ENCODE measurements around the gene RAB42. TPM values are rescaled to one million over a fixed set of nuclear protein-coding genes. Genes with fewer than 3 reads are reported as not detected.

RAB42 gene, protein sequence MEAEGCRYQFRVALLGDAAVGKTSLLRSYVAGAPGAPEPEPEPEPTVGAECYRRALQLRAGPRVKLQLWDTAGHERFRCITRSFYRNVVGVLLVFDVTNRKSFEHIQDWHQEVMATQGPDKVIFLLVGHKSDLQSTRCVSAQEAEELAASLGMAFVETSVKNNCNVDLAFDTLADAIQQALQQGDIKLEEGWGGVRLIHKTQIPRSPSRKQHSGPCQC
- total RNA-seq (not detected), polyA plus RNA-seq (not detected), total RNA-seq (0 reads per million in 6 experiments)

- no peak for DNase-seq
- no peaks in the 10 kb centered on the region for H3K9me3 Mint-ChIP-seq
- ATAC-seq, result peak; percentile 66 to 69
- H3K4me3 Mint-ChIP-seq, result peak within 1 kb of the TSS; percentile 77 to 88 (median 84)
- POLR2A ChIA-PET, result interaction anchor here (4.5 kb wide), 1 partner anchor 11 kb away, joined by 33 read pairs; no protein-coding TSS in a partner anchor
- peaks cover 3 to 15% (median 8%) of the 10 kb centered on the region in 4 donors for H3K4me1 Mint-ChIP-seq
- peak within 1 kb of the TSS in 4 of 10 donors; percentile 19 to 82 (median 42) for H3K27ac Mint-ChIP-seq
- peaks cover 0 to 11% (median 3%) of the 10 kb centered on the region in 5 donors for H3K27me3 Mint-ChIP-seq
- H3K36me3 Mint-ChIP-seq, result peaks cover 0 to 3% (median 0%) of the 10 kb centered on the region in 3 donors
Observed at GRCh38 chr1:28591708-28592320, at the start of gene RAB42. Gene RAB42 (plus strand): TSS chr1:28592265. CDS start chr1:28592512, 247 bp downstream.

- Mint-ChIP-seq H3K27ac (no peak overlapping the region), H3K4me3 (no peak overlapping the region), H3K9me3 (no peaks in the 10 kb centered on the region), H3K4me1 (no peaks in the 10 kb centered on the region), H3K27me3 (no peaks in the 10 kb centered on the region), H3K36me3 (no peaks in the 10 kb centered on the region)
- no peak for ATAC-seq
- POLR2A ChIA-PET, result interaction anchor here (0.6 to 0.7 kb wide), 3 partner anchors 29 to 561 kb away, joined by 3 to 6 read pairs (median 4); no protein-coding TSS in a partner anchor
- DNase-seq, result no peak
Observed at GRCh38 chr1:28545246-28545628, 46.8 kb upstream of the RAB42 start.

- H3K4me1 Mint-ChIP-seq, result peaks cover 4 to 10% (median 8%) of the 10 kb centered on the region in 4 donors
- no peaks in the 10 kb centered on the region for H3K36me3 Mint-ChIP-seq
- no peaks in the 10 kb centered on the region for H3K27me3 Mint-ChIP-seq
- no peak overlapping the region for H3K27ac Mint-ChIP-seq
- POLR2A ChIA-PET, result interaction anchor here (1.1 to 1.7 kb wide), 2 partner anchors 33 to 41 kb away, joined by 7 to 10 read pairs; no protein-coding TSS in a partner anchor
- ATAC-seq (no peak), DNase-seq (no peak)
- H3K9me3 Mint-ChIP-seq, result no peaks in the 10 kb centered on the region
- no peak overlapping the region for H3K4me3 Mint-ChIP-seq
Observed at GRCh38 chr1:28548318-28548717, 43.7 kb upstream of the RAB42 start.

DNA sequence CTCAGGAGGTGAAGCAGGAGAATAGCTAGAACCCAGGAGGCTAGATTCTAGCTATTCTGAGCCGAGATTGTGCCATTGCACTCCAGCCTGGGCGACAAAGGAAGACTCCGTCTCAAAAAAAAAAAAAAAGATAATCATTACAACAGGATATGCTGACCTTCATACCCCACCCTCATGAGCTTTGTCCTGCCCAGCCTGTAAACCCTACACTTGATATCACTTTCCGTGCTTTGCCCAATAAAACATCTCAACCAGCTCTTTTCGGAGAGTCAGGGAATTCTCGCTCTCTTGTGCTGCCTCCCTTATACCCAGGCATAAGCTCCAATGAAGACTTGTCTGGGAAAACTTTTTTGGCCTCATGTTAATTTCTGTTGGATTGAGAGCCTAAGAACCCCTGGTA lies 40.7 kb upstream of the RAB42 start:
- Mint-ChIP-seq H3K9me3 (no peaks in the 10 kb centered on the region), H3K27me3 (no peaks in the 10 kb centered on the region), H3K27ac (peak overlapping the region in 7 of 10 donors; percentile 40 to 99 (median 94)), H3K4me3 (peak overlapping the region in 4 of 10 donors; percentile 14 to 99 (median 30)), H3K4me1 (peaks cover 9 to 28% (median 21%) of the 10 kb centered on the region in 4 donors), H3K36me3 (peaks cover 0 to 11% (median 6%) of the 10 kb centered on the region in 3 donors)
- DNase-seq (no peak), ATAC-seq (no peak)
- POLR2A ChIA-PET, result interaction anchor here (0.6 to 5.4 kb wide), 4 partner anchors 29 to 97 kb away, joined by 3 to 113 read pairs (median 6); partner anchors contain the start of gene RNU11

DNA sequence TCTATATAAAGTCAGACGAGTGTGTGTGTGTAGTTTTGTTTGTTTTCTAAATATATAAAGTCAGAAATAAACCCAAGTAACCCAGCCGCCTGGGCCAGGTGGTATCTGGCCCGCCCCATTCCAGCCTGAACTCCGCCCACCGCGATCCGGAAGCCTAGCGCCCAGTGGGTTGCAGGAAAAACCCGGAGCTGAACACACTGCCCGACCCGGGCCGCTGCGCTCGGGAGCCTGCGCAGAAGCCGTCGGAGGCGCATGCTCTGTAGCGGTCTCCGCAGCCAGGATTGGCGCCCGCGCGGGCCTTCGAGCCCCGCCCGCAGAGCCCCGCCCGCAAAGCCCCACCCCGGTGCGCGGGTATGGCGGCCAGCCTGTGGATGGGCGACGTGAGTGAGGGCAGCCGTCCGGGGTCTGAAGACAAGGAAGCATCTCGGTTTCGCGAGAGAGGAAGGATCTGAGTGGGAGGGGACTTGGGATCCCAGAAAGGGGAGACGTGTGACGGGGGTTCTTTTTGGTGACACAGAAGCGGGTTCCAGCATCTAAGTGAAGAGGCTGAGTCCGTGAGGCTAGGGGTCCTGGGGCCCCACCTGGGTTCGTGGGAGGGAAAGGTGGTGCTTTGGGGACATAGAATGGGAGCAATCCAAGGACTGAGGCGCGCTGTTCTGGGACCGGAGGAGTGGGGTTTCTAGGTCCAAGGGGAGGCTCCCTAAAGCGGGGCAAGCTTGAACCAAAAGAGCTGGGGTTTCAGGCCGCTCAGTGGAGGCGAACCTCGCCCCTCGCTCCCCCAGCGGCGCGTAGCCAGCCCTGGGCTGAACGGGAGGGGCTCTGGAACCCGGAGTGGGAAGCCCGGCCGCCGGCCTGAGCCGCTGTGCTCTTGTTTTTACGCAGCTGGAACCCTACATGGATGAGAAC lies 39.1 kb upstream of the RAB42 start, which contains the start of gene TRNAU1AP:
Gene TRNAU1AP, plus strand, starts transcription at position 328 of the 906 bp plus-strand sequence. Its CDS starts 26 bp downstream, at position 354.
- Mint-ChIP-seq H3K27ac (peak within 1 kb of the TSS; percentile 94 to 99 (median 98)), H3K27me3 (no peaks in the 10 kb centered on the region), H3K9me3 (no peaks in the 10 kb centered on the region), H3K36me3 (peaks cover 0 to 26% (median 9%) of the 10 kb centered on the region in 3 donors), H3K4me3 (peak within 1 kb of the TSS; percentile 96 to 100 (median 98)), H3K4me1 (peaks cover 9 to 30% (median 21%) of the 10 kb centered on the region in 4 donors)
- peak; percentile 94 to 98 (median 96) for DNase-seq
- POLR2A ChIA-PET, result interaction anchor here (0.6 to 5.4 kb wide), 17 partner anchors 9 to 629 kb away, joined by 3 to 113 read pairs (median 4); partner anchors contain the start of genes GMEB1, RCC1, RNU11 and SRSF4
- ATAC-seq, result peak; percentile 89 to 91

DNA sequence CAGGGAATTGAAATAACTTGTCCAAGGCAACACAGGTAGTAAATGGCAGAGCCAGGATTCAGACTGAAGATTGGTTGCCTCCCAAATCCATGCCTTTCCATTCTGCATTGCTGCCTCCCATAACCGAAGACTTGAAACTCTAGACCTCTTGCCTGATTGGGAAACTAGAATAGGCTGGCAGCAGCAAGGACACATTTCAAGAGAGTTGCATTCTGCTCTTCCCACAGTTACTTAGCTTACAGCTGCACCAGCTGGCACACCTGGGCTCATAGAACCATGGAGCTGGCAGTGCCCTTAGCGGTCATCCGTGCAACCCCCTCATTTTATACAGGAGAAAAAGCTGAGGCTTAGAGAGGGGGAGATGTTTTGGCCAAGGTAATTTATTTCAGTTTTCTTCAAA lies 31.2 kb upstream of the RAB42 start:
- POLR2A ChIA-PET, result interaction anchor here (1.7 kb wide), 1 partner anchor 20 kb away, joined by 8 read pairs; no protein-coding TSS in a partner anchor
- DNase-seq, result no peak
- no peak for ATAC-seq
- peak overlapping the region in 1 of 10 donors; percentile 72 for H3K27ac Mint-ChIP-seq
- H3K4me3 Mint-ChIP-seq, result no peak overlapping the region
- peaks cover 0 to 2% (median 0%) of the 10 kb centered on the region in 4 donors for H3K4me1 Mint-ChIP-seq
- H3K36me3 Mint-ChIP-seq, result peaks cover 0 to 83% (median 15%) of the 10 kb centered on the region in 3 donors
- no peaks in the 10 kb centered on the region for H3K9me3 Mint-ChIP-seq
- H3K27me3 Mint-ChIP-seq, result no peaks in the 10 kb centered on the region

DNA sequence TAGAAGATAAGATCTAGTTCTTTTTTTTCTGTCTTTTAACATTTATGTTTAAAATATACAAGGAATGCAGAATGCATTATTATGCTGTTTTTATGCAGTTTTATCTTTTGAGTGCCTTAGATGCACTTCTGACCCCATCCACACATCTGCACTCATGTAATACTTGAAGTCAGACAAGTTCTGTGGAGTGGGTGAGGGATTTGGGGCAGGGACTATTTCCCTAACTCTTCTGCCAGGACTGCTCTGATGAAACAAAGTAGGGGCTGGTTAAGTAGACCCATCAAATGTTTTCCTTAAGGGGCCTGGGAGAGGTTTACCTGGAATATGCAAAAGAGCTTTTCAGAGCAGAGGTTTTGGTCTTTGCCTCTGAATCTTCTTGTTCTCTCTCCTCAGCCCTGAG lies 27.8 kb upstream of the RAB42 start:
- Mint-ChIP-seq H3K27ac (no peak overlapping the region), H3K9me3 (no peaks in the 10 kb centered on the region), H3K36me3 (peaks cover 0 to 84% (median 13%) of the 10 kb centered on the region in 3 donors), H3K4me1 (no peaks in the 10 kb centered on the region), H3K27me3 (no peaks in the 10 kb centered on the region), H3K4me3 (no peak overlapping the region)
- DNase-seq (no peak), ATAC-seq (no peak)
- POLR2A ChIA-PET, result interaction anchor here (0.5 to 1.6 kb wide), 5 partner anchors 14 to 107 kb away, joined by 3 to 10 read pairs (median 4); no protein-coding TSS in a partner anchor

DNA sequence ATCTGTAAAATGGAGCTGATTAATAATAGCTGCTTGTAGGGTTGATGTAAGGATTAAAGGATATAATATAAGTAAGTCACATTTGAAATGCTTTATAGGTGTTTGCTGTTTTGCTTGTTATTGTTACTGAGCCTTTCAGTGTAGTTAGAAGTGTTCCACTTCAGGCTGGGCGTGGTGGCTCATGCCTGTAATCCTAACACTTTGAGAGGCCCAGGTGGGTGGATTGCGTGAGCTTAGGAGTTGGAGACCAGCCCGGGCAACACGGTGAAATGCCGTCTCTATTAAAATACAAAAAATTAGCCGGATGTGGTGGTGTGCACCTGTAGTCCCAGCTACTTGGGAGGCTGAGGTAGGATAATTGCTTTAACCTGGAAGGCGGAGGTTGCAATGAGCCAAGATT lies 27.0 kb upstream of the RAB42 start:
- H3K4me3 Mint-ChIP-seq, result no peak overlapping the region
- peak overlapping the region in 2 of 10 donors; percentile 20 to 75 for H3K27ac Mint-ChIP-seq
- no peaks in the 10 kb centered on the region for H3K9me3 Mint-ChIP-seq
- H3K4me1 Mint-ChIP-seq, result no peaks in the 10 kb centered on the region
- DNase-seq (no peak), ATAC-seq (no peak)
- peaks cover 0 to 78% (median 10%) of the 10 kb centered on the region in 3 donors for H3K36me3 Mint-ChIP-seq
- no peaks in the 10 kb centered on the region for H3K27me3 Mint-ChIP-seq
- POLR2A ChIA-PET, result interaction anchor here (0.5 to 1.6 kb wide), 4 partner anchors 14 to 140 kb away, joined by 3 to 10 read pairs (median 7); no protein-coding TSS in a partner anchor

DNA sequence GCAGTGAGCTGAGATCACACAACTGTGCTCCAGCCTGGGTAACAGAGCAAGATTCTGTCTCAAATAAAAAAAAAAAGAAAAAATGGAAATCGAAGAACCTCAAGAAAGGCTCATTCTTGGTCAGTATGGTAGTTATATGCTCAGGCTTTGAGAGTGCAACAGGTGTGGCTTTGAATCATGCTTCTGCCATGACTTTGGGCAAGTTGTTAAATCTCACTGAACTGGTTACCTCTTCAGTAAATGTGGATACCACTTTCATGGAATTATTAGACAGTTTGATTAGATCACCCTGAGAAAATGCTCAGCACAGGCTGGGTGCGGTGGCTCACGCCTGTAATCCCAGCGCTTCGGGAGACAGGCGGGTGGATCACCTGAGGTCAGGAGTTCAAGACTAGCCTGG lies 26.3 kb upstream of the RAB42 start:
- Mint-ChIP-seq H3K27ac (no peak overlapping the region), H3K36me3 (peaks cover 0 to 78% (median 7%) of the 10 kb centered on the region in 3 donors), H3K4me1 (no peaks in the 10 kb centered on the region)

DNA sequence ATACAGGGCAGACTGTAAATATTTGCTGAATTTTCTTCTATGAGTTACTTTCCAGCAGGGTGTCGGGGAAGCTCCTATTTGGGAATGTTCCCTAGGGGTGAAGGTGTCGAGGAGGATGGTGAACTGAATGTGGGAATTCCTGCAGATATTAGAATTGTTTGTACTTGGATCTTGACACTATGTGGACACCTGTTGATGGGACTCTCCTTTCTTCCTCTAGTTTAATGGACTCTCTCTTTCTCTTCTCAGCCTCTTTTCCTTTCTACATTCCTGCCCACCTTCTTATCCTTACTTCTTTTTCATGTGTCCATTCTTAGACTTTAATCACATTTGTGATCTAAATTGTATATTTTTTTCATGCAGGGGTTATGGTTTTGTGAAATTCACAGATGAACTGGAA lies 25.1 kb upstream of the RAB42 start:
- Mint-ChIP-seq H3K36me3 (peaks cover 0 to 78% (median 9%) of the 10 kb centered on the region in 3 donors), H3K27me3 (no peaks in the 10 kb centered on the region), H3K27ac (peak overlapping the region in 1 of 10 donors; percentile 71), H3K9me3 (no peaks in the 10 kb centered on the region), H3K4me1 (no peaks in the 10 kb centered on the region), H3K4me3 (no peak overlapping the region)
- POLR2A ChIA-PET, result interaction anchor here (0.8 to 1.1 kb wide), 2 partner anchors 11 to 15 kb away, joined by 3 to 4 read pairs; no protein-coding TSS in a partner anchor
- ATAC-seq, result no peak
- DNase-seq, result no peak

More for the DNA sequence above, 26.3 kb upstream of the RAB42 start:
- DNase-seq (no peak), ATAC-seq (no peak)
- Mint-ChIP-seq H3K27me3 (no peaks in the 10 kb centered on the region), H3K9me3 (no peaks in the 10 kb centered on the region), H3K4me3 (no peak overlapping the region)
- POLR2A ChIA-PET, result interaction anchor here (1.6 kb wide), 1 partner anchor 16 kb away, joined by 9 read pairs; no protein-coding TSS in a partner anchor

GRCh38 chr1:28571911-28572310 lies 20.2 kb upstream of the RAB42 start:
- no peak overlapping the region for H3K4me3 Mint-ChIP-seq

More at GRCh38 chr1:28571911-28572310, 20.2 kb upstream of the RAB42 start:
- POLR2A ChIA-PET, result interaction anchor here (1.0 to 2.3 kb wide), 2 partner anchors 10 to 19 kb away, joined by 4 to 10 read pairs; partner anchors contain the start of gene TRNAU1AP
- DNase-seq (no peak), ATAC-seq (no peak)
- Mint-ChIP-seq H3K36me3 (peaks cover 0 to 70% (median 13%) of the 10 kb centered on the region in 3 donors), H3K27me3 (no peaks in the 10 kb centered on the region), H3K4me1 (peaks cover 0 to under 1% (median 0%) of the 10 kb centered on the region in 4 donors), H3K27ac (peak overlapping the region in 2 of 10 donors; percentile 18 to 36), H3K9me3 (no peaks in the 10 kb centered on the region)

Data from naive thymus-derived CD8-positive, alpha-beta T cell (primary cell).